ENCODE measurements around the gene ZSWIM6.

Gene ZSWIM6

DNA sequence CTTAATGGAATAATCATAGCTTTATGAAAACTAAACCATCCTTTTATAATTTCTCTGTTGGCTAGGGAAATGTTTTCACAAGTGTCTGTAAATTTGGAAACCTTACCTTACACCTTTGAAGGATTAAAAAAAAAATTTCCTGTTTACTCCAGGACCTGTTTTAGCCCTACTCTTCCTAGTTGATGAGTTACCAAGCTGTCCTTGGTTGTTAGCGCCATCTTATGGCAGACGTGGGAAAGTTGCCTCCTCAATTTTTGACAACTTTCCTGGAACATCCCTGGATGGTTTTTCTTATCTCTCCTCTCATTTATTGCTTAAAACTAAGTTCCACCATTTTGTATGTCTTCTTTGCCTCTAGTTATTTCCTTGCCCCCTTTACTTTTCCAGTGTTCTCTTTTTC, 25.7 kb downstream of the ZSWIM6 start:
- H3K4me3 ChIP-seq (ENCODE audit: low read depth, low read length): no peak overlapping the region

DNA sequence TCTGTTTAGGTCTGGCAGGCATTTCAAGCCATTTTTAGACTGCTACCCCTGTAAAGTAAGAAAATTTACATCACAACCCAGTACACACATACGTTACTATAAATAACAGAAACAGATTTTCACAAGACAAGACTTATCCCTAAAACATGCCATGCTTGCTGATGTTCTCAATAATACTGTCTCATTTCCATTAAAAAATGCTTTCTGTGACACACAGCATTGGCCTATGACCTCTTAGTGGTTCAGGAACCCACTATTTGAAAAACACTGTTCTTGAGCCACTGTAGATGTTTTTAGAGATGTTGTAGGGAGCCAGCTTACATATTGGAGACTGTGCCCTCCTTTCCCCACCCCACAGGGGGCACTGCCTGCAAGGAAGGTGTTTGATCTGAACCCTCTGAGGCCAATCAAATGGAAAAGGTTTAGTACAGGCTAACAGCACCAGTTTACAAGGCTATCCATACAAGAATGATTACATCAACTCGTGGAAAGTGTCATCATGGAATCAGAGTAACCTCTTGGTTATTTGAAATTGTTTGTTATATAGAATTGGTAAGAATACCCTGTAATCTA, 30.8 kb downstream of the ZSWIM6 start:
- no peak overlapping the region for H3K4me3 ChIP-seq (ENCODE audit: low read depth, low read length)

DNA sequence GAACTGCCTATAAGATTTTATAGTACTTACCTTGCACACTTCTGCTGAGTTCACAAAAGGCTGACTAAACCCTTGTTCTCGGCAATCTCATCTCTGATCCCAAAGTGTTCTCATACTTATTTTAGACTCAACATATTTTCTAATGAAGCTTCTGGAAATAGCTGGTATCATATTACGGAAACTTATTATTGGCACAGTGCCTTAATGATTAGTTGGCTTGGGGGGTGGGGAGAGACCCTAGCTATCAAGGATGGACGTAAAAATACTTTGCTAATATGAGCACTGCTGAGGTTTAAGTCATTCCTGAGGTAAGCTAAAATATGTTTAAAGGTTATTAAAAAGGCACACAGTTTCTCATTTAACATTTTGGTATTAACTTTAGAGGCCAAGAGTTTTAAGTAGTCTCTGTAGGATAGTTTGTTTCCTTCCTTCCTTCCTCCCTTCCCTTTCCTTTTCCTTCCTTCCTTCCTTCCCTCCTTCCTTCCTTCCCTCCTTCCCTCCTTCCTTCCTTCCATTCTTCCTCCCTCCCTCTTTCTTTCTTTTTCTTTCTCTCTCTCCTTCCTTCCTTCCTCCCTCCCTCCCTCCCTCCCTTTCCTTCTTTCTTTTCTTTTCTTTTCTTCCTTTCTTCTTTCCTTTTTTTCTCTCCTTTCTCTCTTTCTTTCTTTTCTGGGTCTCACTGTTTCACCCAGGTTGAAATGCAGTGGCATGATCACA, 31.5 kb downstream of the ZSWIM6 start:
- H3K4me3 ChIP-seq (ENCODE audit: low read depth, low read length): no peak overlapping the region

DNA sequence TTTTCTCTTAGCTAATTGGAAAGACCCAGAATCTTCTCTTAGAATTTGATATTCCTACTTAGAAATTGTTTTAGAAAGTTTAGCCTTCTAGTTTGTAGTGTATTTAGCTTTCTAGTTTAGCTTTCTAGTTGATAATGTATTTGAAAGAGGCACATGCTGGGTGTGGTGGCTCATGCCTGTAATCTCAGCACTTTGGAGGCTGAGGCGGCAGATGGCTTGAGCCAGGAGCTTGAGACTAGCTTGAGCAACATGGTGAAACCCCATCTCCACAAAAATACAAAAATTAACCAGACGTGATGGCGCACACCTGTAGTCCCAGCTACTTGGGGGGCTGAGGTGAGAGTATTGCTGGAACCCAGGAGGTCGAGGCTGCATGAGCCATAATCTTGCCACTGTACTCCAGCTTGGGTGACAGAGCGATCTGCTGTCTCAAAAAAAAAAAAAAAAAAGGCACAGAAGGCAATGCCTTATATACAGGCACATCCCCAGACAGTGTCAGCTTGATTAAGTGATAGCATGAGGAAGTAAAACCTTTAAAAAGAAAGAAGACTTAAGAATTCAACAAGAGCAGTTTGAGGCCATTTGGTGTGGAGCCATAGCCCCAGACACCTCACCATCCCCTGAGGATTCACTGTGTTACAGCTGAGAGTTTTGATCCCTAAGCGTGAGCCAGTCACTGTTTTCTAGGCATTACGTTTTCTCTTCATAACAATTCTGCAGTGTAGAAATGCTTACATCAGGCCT, 34.6 kb downstream of the ZSWIM6 start:
- H3K4me3 ChIP-seq (ENCODE audit: low read depth, low read length): no peak overlapping the region

DNA sequence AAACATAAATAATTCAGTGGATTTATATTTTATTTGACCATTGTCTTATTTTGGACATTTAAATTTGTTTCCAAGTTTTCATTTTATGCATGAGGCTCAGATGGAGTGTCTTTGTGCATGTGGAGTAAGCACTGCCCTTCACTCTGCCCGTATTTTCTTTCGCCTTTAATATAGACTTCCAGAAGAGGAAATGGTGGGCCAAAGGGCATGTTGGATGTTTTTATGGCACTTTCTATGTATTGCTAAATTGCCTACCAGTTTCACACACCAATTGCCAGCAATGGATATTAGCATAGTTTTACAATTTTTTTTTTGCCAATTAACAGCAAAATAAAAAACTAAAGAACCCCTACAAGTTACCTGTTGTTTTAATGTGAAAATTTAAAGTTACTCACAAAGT, 38.4 kb downstream of the ZSWIM6 start:
- H3K4me3 ChIP-seq (ENCODE audit: low read depth, low read length): no peak overlapping the region

DNA sequence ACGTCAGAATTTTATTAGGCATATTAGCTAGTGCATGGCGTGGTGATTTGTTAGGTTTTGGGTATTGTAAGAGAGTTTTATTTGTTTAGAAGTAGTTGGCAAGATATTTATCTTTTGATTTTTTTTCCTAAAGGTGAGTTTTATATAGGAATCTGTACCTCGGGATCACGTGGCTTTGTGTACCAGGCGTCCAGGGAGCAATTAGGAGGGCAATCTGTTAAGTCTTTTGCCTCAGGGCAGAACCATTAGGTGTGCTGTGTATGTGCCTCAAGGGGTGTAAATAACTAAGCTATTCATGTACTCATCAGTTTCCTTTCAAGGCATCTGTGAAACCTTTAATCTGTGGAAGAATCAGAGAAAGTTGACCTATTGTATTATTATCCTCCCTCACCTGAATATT, 39.4 kb downstream of the ZSWIM6 start:
- H3K4me3 ChIP-seq (ENCODE audit: low read depth, low read length): no peak overlapping the region

DNA sequence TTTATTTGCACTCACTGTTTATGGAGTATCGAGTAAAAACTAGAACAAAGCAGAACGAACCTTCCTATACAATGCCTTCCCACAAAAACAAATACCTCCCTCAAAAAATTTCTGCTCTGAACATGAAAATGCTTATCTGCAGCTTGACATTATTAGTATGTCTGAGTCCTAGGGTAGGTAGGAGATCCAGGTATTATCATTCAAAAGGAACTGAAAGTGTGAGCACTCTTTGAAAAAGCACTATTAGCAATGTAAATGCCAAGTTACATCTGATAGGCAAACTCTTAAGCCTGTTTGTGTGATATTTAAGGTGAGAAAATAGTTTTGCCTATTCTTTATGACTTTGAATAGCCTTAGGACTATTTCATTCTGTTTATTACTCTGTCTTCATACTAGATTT, 47.6 kb downstream of the ZSWIM6 start:
- H3K4me3 ChIP-seq (ENCODE audit: low read depth, low read length): no peak overlapping the region

GRCh38 chr5:61381968-61382367, 49.9 kb downstream of the ZSWIM6 start:
- no peak overlapping the region for H3K4me3 ChIP-seq (ENCODE audit: low read depth, low read length)

GRCh38 chr5:61385627-61386026, 53.6 kb downstream of the ZSWIM6 start:
- H3K4me3 ChIP-seq (ENCODE audit: low read depth, low read length): no peak overlapping the region

DNA sequence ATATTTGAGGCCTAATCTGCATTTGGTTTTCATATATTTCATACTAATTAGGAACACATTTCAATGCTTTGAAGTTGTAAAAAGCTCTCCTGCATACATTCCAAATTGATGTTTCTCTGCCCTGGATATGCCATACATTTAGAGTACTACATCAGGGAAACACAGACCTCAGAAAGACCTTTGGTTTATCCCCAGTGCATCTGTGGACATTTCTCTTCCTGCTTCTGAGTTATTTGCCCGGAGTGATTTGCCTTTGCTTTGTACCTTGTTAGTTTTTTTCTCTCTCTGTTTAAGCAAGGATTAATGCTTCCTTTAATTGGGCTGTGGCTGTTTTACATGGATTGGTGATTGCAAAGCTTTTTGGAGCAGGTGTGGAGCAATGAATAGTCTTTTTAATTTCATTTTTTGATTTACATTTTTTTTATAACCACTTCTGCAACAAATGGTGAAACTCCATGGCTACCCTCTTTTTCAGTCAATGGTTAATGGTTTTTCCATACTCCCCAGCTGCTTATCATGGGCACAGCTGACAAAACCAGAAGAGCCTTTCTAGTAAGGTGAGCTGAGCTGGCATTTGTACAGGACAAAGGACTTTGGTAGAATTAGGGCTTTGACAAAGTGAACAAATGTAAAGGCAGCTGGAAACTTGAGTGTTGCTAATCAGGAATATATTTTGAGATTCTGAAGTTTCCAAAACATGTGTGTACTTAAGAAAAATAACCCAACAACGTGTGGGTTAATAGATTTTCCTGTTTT, 54.2 kb downstream of the ZSWIM6 start:
- no peak overlapping the region for H3K4me3 ChIP-seq (ENCODE audit: low read depth, low read length)

DNA sequence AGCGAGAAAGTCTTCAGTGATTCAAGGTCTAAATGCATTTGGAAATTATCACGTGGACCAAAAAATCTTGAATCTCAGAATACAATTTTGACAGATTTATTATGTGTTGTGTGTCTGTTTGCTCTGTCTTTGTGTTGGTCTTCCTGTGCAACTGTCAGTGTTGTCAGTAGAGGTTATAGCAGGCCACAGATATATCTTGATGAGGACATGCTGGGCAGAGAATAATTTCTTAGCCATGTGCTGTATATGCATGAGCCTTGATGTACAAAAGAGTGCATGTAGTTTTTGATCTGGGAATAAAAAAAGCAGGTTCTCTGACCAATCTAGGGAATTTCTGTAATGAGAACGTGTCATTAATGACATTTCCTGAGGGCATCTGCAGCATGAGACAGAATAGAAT, 57.6 kb downstream of the ZSWIM6 start:
- H3K4me3 ChIP-seq (ENCODE audit: low read depth, low read length): no peak overlapping the region

DNA sequence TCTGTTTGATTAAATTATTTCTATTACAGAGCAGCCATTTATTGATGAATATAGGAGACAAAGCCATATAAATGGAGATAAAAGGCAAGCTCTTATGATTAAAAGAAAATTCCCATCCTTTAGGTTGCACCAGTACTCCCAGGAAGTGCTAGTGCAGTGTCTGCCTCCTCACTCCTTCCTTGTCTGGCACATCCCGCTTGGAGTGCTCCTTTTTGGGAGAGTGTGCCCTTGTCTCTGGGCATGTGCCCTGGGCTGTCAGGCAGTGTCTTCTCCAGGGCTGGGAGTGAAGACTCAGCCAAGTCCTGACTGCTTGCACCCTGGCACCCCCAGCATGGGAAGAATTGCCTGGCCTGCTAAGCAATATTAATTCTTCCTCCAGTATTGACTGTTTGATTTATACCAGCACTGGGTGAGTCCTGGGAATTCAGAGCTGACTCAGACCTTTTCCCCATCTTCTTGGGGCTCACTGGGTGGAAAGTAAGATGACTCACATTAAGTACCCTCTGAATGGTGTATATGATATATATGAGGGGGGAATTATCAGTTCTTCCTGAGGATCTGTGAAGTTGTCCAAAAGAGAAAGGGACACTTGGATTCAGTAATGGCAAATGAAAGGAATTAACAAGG, 62.1 kb downstream of the ZSWIM6 start:
- no peak overlapping the region for H3K4me3 ChIP-seq (ENCODE audit: low read depth, low read length)

GRCh38 chr5:61394793-61395192, 62.7 kb downstream of the ZSWIM6 start:
- no peak overlapping the region for H3K4me3 ChIP-seq (ENCODE audit: low read depth, low read length)

- H3K4me3 ChIP-seq (ENCODE audit: low read depth, low read length): no peak overlapping the region
Measured at GRCh38 chr5:61397238-61397637, 65.2 kb downstream of the ZSWIM6 start.

DNA sequence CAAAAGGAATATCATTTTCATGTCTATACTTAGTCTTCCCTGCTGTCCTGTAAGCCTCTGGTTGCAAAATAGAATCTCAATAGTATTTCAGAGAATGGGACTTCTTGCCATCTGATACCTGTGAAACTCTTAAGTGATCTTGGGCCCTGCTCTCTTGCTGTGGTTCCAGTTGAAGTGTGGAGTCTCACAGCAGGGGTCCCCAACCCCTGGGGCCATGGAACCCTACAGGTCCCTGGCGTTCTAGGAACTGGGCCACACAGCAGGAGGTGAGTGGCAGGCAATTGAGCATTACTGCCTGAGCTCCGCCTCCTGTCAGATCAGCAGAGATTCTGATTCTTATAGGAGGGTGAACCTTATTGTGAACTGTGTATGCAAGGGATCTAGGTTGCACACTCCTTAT, 65.9 kb downstream of the ZSWIM6 start:
- H3K4me3 ChIP-seq (ENCODE audit: low read depth, low read length): no peak overlapping the region

DNA sequence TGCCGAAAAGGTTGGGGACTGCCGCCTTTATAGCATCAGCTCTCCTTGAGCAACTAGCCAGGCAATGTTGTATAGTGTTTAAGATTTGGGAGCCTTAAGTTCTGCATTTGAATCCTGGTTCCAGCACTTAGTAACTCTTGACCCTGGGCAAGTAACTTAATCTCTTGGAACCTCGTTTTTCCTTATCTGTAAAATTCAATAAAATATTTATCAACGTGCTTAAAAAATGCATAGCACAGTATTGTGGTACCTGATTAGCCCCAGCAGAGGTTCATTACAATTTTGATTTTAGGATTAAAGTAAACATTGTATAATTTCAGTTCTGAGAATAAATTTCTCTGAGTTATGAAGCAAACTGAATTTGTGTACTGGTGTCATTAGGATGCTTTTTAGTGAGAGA, 66.4 kb downstream of the ZSWIM6 start:
- no peak overlapping the region for H3K4me3 ChIP-seq (ENCODE audit: low read depth, low read length)

- H3K4me3 ChIP-seq (ENCODE audit: low read depth, low read length): no peak overlapping the region
Measured at GRCh38 chr5:61399679-61400078, 67.6 kb downstream of the ZSWIM6 start.

- no peak overlapping the region for H3K4me3 ChIP-seq (ENCODE audit: low read depth, low read length)
Measured at GRCh38 chr5:61401726-61402125, 69.7 kb downstream of the ZSWIM6 start.

GRCh38 chr5:61402244-61402823, 70.3 kb downstream of the ZSWIM6 start:
- no peak overlapping the region for H3K4me3 ChIP-seq (ENCODE audit: low read depth, low read length)

DNA sequence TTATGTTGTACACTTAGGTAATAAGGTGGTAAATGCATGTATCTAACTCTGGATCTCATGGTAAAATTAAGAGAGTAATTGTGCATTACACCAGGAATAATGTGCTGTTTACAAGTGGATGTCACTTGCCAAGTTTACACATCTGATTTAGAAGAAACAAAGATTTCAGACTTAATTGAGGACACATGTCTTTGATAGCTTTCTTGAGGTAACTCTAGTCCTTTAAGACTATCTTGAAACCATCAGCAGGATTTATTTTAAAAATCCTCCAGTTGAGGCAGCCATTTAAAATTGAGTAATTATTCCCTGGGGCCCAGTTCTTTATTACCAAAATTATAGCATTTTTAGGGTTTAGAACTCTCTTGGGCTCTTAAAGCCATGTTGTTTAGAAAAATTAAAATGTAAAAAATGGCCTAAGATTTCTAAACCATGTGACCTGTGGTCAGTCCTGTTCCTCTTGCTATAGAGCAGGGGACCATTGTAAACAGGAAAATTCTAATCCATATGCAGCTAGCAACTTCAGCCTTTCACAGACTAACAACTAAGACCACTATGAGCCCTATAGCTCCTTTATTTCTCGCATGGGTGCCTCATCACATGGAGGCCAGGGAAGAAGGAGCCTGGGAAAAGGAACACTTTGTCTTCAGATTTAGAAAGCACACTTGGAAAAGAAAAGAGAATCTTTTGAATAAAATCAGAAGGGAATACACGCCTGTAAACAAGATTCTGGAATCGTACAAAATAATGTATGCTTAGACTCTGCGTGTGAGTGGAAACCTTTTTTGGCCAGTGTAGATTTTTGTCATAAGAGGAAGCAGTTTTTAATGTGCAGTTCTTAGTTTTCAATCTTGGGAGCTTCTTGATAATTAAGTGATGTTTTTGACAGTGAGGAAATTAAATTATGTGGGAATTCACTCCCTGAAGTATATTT, 71.2 kb downstream of the ZSWIM6 start:
- no peak overlapping the region for H3K4me3 ChIP-seq (ENCODE audit: low read depth, low read length)

All from iPS-11a (cell line).